DND-41 (cell line): Measurements from ENCODE around the gene SENP8.

ENCODE experiments used
- CTCF ChIP-seq: IDR thresholded peaks from 2 replicates; pipeline ENCODE4 v1.5.1; 2012; ENCODE audit warnings: borderline replicate concordance, low read length, moderate library complexity, mild to moderate bottlenecking; ENCODE audit not compliant: poor library complexity, severe bottlenecking; ENCODE audit errors: extremely low read depth
- EZH2 ChIP-seq: IDR thresholded peaks from 3 replicates; pipeline ENCODE4 v1.6.1; 2012; ENCODE audit warnings: borderline replicate concordance, low read depth, mild to moderate bottlenecking, moderate library complexity, low read length, inconsistent platforms; ENCODE audit not compliant: severe bottlenecking

GRCh38 chr15:72182244-72182643 lies 64.0 kb downstream of the SENP8 start:
- TF ChIP-seq CTCF (no peak), EZH2 (no peak)
